Adrenal gland (tissue), 12 donors: Measurements from ENCODE around the gene RPSA. TPM values are rescaled to one million over a fixed set of nuclear protein-coding genes. Genes with fewer than 3 reads are reported as not detected.

Experiments used
- DNase-seq, 7 donors: peaks; one replicate each; pipeline ENCODE4 v3.0.0-alpha.2; 2019 to 2020
- H3K27ac ChIP-seq, 5 donors: fragments of 200-600 bp; sonication (generic) in 4 of 5; 1 replicate in 3 of 5; 2 replicates in 2 of 5; pipeline versions ENCODE4 v1.5.1 to v1.8.0; 2016 to 2020; ENCODE audit warnings: mild to moderate bottlenecking in 1 of 5
- H3K27me3 ChIP-seq: fragments of 200-600 bp; 2 replicates; pipeline ENCODE4 v1.8.0; 2021
- H3K36me3 ChIP-seq, 2 donors: fragments of 200-600 bp; replicated peaks in 1 of 2; 1 replicate in 1 of 2; 2 replicates in 1 of 2; pipeline versions ENCODE4 v1.5.1 to v1.8.0; 2018 to 2022
- H3K4me1 ChIP-seq, 2 donors: fragments of 200-600 bp; replicated peaks in 1 of 2; 1 replicate in 1 of 2; 2 replicates in 1 of 2; pipeline versions ENCODE4 v1.5.1 to v1.8.0; 2018 to 2021
- H3K4me3 ChIP-seq, 4 donors: fragments of 200-600 bp; sonication (generic) in 3 of 4; one replicate each; pipeline ENCODE4 v1.5.1; 2016 to 2018
- H3K9me3 ChIP-seq, 3 donors: fragments of 200-600 bp; sonication (generic) in 1 of 3; replicated peaks in 1 of 3; 1 replicate in 2 of 3; 2 replicates in 1 of 3; pipeline versions ENCODE4 v1.5.1 to v1.8.0; 2016 to 2021
- CTCF ChIP-seq, 6 experiments: fragments of 450-650 bp in 4 of 6; fragments of 200-600 bp in 2 of 6; sonication (generic) in 1 of 6; IDR thresholded peaks; 1 replicate in 5 of 6; 2 replicates in 1 of 6; pipeline versions ENCODE4 v1.5.1 to v1.8.0; 2016 to 2021; ENCODE audit warnings: antibody characterized with exemption in 6 of 6, mild to moderate bottlenecking in 2 of 6, moderate library complexity in 1 of 6
- POLR2A ChIP-seq, 2 donors: fragments of 450-650 bp; IDR thresholded peaks; one replicate each; pipeline ENCODE4 v1.6.1; 2017; ENCODE audit warnings: antibody characterized with exemption in 2 of 2, mild to moderate bottlenecking in 2 of 2, moderate library complexity in 1 of 2
- WGBS, 4 donors: extraction: QIAGEN DNeasy Blood & Tissue Kit in 2 of 4; methylation state at CpG; one replicate each; pipeline versions ENCODE4 v1.1.5 to v1.1.7; 2013 to 2017; 5-methylcytosine and 5-hydroxymethylcytosine counted together
- intact Hi-C, 2 donors: fragments of 100-400 bp; cut with DNase I; formaldehyde crosslinking; loops; one replicate each; pipeline versions ENCODE4 v1.14.1 to v1.15.0; 2022 to 2023
- polyA plus RNA-seq, 3 donors: library from polyadenylated mRNA; stranded (reverse); fragments of 200-250 nt in 2 of 3; fragments of 350-450 nt in 1 of 3; fragmentation: Illumina TruSeq in 1 of 3; extraction: RNeasy Lipid Tissue Mini Kit (QIAGEN cat#74804) in 1 of 3; gene quantifications; one replicate each; pipeline ENCODE4 v1.2.3, GENCODE V29; 2013 to 2014
- total RNA-seq, 9 donors: library from RNA; depleted of rRNA in 4 of 9; stranded (reverse); fragments of >200 nt in 4 of 9; fragments of 120-200 nt in 1 of 9; fragmentation: NEBNext Ultra II Directional in 1 of 9; extraction: Animal tissue kit (Norgen Biotek cat#: 25700) in 1 of 9; gene quantifications; one replicate each; pipeline versions ENCODE4 v1.1.0 to v1.2.4, GENCODE V29; 2013 to 2023
- donor health status: healthy with polysubstance abuse.
- donor health status: Bipolar disorder and iron deficiency.
- donor health status: DM: yes; HTN: yes; CAD: no.
- donor health status: DM: no; HTN: no; CAD: no.
- donor health status: DM: no; HTN: no; CAD: no.
- donor health status: DM: yes; HTN: yes; CAD: no.

Gene RPSA
- total and polyA plus RNA-seq, 12 donors: 525 to 1,751 (median 852) TPM

GRCh38 chr3:39440316-39440715, 33.8 kb downstream of the RPSA start:
- no peaks in the 10 kb centered on the region for H3K4me1 ChIP-seq
- WGBS, 4 donors: 77 to 93% (median 80%) methylated on average over 8 of the region's 8 CpGs
- H3K27me3 ChIP-seq: no peaks in the 10 kb centered on the region
- H3K27ac ChIP-seq: no peak overlapping the region
- no peak overlapping the region for H3K4me3 ChIP-seq
- no peaks in the 10 kb centered on the region for H3K9me3 ChIP-seq
- TF ChIP-seq POLR2A (IDR thresholded peaks at IDR 0.05) (no peak), CTCF (IDR thresholded peaks at IDR 0.05) (no peak)
- DNase-seq: no peak
- no peaks in the 10 kb centered on the region for H3K36me3 ChIP-seq
- intact Hi-C loops: no loop called here

GRCh38 chr3:39443530-39443929, 37.0 kb downstream of the RPSA start:
- intact Hi-C loops: no loop called here

GRCh38 chr3:39445927-39446326, 39.4 kb downstream of the RPSA start:
- Histone ChIP-seq H3K36me3 (no peaks in the 10 kb centered on the region), H3K27ac (no peak overlapping the region), H3K27me3 (no peaks in the 10 kb centered on the region), H3K4me1 (no peaks in the 10 kb centered on the region), H3K9me3 (no peaks in the 10 kb centered on the region), H3K4me3 (no peak overlapping the region)
- intact Hi-C loops: no loop called here
- TF ChIP-seq POLR2A (IDR thresholded peaks at IDR 0.05) (no peak), CTCF (IDR thresholded peaks at IDR 0.05) (no peak)
- 66 to 80% (median 72%) methylated on average over 2 of the region's 2 CpGs for WGBS, 4 donors
- no peak for DNase-seq

More at GRCh38 chr3:39443530-39443929, 37.0 kb downstream of the RPSA start:
- Histone ChIP-seq H3K4me3 (no peak overlapping the region), H3K27me3 (no peaks in the 10 kb centered on the region), H3K36me3 (no peaks in the 10 kb centered on the region), H3K27ac (no peak overlapping the region), H3K9me3 (no peaks in the 10 kb centered on the region), H3K4me1 (no peaks in the 10 kb centered on the region)
- no peak for DNase-seq
- no peak for TF ChIP-seq POLR2A (IDR thresholded peaks at IDR 0.05)
- 81 to 100% (median 91%) methylated on average over 2 to 4 of the region's 4 CpGs for WGBS, 4 donors

GRCh38 chr3:39446444-39446843, 39.9 kb downstream of the RPSA start:
- Histone ChIP-seq H3K4me3 (no peak overlapping the region), H3K9me3 (no peaks in the 10 kb centered on the region), H3K27ac (no peak overlapping the region), H3K27me3 (no peaks in the 10 kb centered on the region), H3K4me1 (no peaks in the 10 kb centered on the region), H3K36me3 (no peaks in the 10 kb centered on the region)
- intact Hi-C loops: no loop called here
- TF ChIP-seq CTCF (IDR thresholded peaks at IDR 0.05) (no peak), POLR2A (IDR thresholded peaks at IDR 0.05) (no peak)
- DNase-seq: no peak
- WGBS, 4 donors: 76 to 93% (median 82%) methylated on average over 2 of the region's 2 CpGs

GRCh38 chr3:39447637-39448483, 41.3 kb downstream of the RPSA start:
- WGBS, 4 donors: 23 to 25% (median 24%) methylated on average over 11 to 13 of the region's 13 CpGs
- Histone ChIP-seq H3K27ac (no peak overlapping the region), H3K36me3 (no peaks in the 10 kb centered on the region), H3K4me1 (no peaks in the 10 kb centered on the region), H3K4me3 (no peak overlapping the region), H3K9me3 (no peaks in the 10 kb centered on the region), H3K27me3 (no peaks in the 10 kb centered on the region)
- intact Hi-C loops: no loop called here
- TF ChIP-seq CTCF (IDR thresholded peaks at IDR 0.05): peak; percentile 61 to 87 (median 82)
- no peak for TF ChIP-seq POLR2A (IDR thresholded peaks at IDR 0.05)
- peak; percentile 62 to 90 (median 75) for DNase-seq
